Naive thymus-derived CD8-positive, alpha-beta T cell (primary cell): ENCODE measurements around the gene CCNJ. TPM values are rescaled to one million over a fixed set of nuclear protein-coding genes. Genes with fewer than 3 reads are reported as not detected.

Experiments used
- ATAC-seq, 2 donors: fragments of 150-1000 bp; cut with Tn5 transposase in 1 of 2; sonication (Bioruptor Pico), chemical (Tn5 transposase) in 1 of 2; 1 replicate in 1 of 2; 2 replicates in 1 of 2; pipeline ENCODE4 v1.10.0; 2021; ENCODE audit warnings: mild to moderate bottlenecking in 2 of 2, moderate library complexity in 2 of 2
- POLR2A ChIA-PET: fragments of 350-600 bp; sonication (Branson Sonifier 250); formaldehyde crosslinking; loops from one replicate; lab custom pipeline; 2021; ENCODE audit warnings: antibody characterized with exemption; lab: Charles Lee
- DNase-seq, 10 donors: peaks; one replicate each; pipeline versions ENCODE4 v3.0.0 to v3.0.0-alpha.2; 2020 to 2022
- H3K27ac Mint-ChIP-seq, 10 donors: one replicate each; pipeline ENCODE4 v1.8.0; 2020 to 2022; ENCODE audit warnings: mild to moderate bottlenecking in 10 of 10, mixed read lengths in 10 of 10, moderate library complexity in 4 of 10, inconsistent platforms in 1 of 10
- H3K27me3 Mint-ChIP-seq, 5 donors: one replicate each; pipeline ENCODE4 v1.8.0; 2021 to 2022; ENCODE audit warnings: mixed read lengths in 5 of 5
- H3K36me3 Mint-ChIP-seq, 3 donors: one replicate each; pipeline ENCODE4 v1.8.0; 2020 to 2022; ENCODE audit warnings: mixed read lengths in 3 of 3, mild to moderate bottlenecking in 2 of 3, inconsistent platforms in 1 of 3
- H3K4me1 Mint-ChIP-seq, 4 donors: one replicate each; pipeline ENCODE4 v1.8.0; 2021 to 2022; ENCODE audit warnings: mixed read lengths in 4 of 4
- H3K4me3 Mint-ChIP-seq, 10 donors: one replicate each; pipeline ENCODE4 v1.8.0; 2020 to 2022; ENCODE audit warnings: mild to moderate bottlenecking in 10 of 10, mixed read lengths in 10 of 10, moderate library complexity in 6 of 10, inconsistent platforms in 1 of 10
- H3K9me3 Mint-ChIP-seq, 9 donors: one replicate each; pipeline ENCODE4 v1.8.0; 2020 to 2022; ENCODE audit warnings: mixed read lengths in 9 of 9, mild to moderate bottlenecking in 3 of 9, inconsistent platforms in 1 of 9, moderate library complexity in 1 of 9
- microRNA-seq: library from miRNA; unstranded; fragments of <30 nt; microRNA quantifications from one replicate; pipeline ENCODE4 v1.2.0, GENCODE V29; 2022; ENCODE audit warnings: borderline microRNAs expressed
- polyA plus RNA-seq, 3 donors: library from polyadenylated mRNA; unstranded; fragments of 300-500 nt; fragmentation: Illumina TruSeq; gene quantifications; one replicate each; pipeline ENCODE4 v1.2.3, GENCODE V29; 2021
- total RNA-seq, 8 experiments: library from RNA in 2 of 8; stranded (reverse) in 2 of 8; gene quantifications; one replicate each; pipeline ENCODE4 v1.2.3 and lab custom pipeline; 2021 to 2026

The CCNJ gene
- total and polyA plus RNA-seq, 5 experiments from 2014 or later: 0.56 to 8.1 (median 1.8) TPM

- Mint-ChIP-seq H3K36me3 (peaks cover 2 to 24% (median 15%) of the 10 kb centered on the region in 3 donors), H3K27ac (no peak overlapping the region), H3K9me3 (peaks cover 0 to 7% (median 2%) of the 10 kb centered on the region in 9 donors), H3K4me3 (no peak overlapping the region), H3K4me1 (no peaks in the 10 kb centered on the region), H3K27me3 (peaks cover 53 to 98% (median 80%) of the 10 kb centered on the region in 5 donors)
- no peak for DNase-seq
- POLR2A ChIA-PET: interaction anchor here (1.4 kb wide), 1 partner anchor 33 kb away, joined by 6 read pairs; the partner anchor contains the start of gene ZNF518A
- no peak for ATAC-seq
Observed at GRCh38 chr10:96096958-96097357, 53.6 kb downstream of the CCNJ start.

- H3K4me1 Mint-ChIP-seq: no peaks in the 10 kb centered on the region
- H3K9me3 Mint-ChIP-seq: peaks cover 0 to 4% (median 1%) of the 10 kb centered on the region in 9 donors
- no peak overlapping the region for H3K4me3 Mint-ChIP-seq
- DNase-seq (no peak), ATAC-seq (no peak)
- H3K36me3 Mint-ChIP-seq: peaks cover 2 to 18% (median 13%) of the 10 kb centered on the region in 3 donors
- POLR2A ChIA-PET: interaction anchor here (1.4 kb wide), 1 partner anchor 32 kb away, joined by 6 read pairs; the partner anchor contains the start of gene ZNF518A
- no peak overlapping the region for H3K27ac Mint-ChIP-seq
- peaks cover 51 to 98% (median 75%) of the 10 kb centered on the region in 5 donors for H3K27me3 Mint-ChIP-seq
Observed at GRCh38 chr10:96097865-96098264, 54.5 kb downstream of the CCNJ start.

GRCh38 chr10:96107623-96108038 is 64.2 kb downstream of the CCNJ start:
- Mint-ChIP-seq H3K9me3 (peaks cover 0 to 29% (median 14%) of the 10 kb centered on the region in 9 donors), H3K4me3 (no peak overlapping the region), H3K36me3 (peaks cover 3 to 30% (median 21%) of the 10 kb centered on the region in 3 donors), H3K27ac (no peak overlapping the region), H3K27me3 (peaks cover 51 to 78% (median 59%) of the 10 kb centered on the region in 5 donors), H3K4me1 (no peaks in the 10 kb centered on the region)
- no peak for ATAC-seq
- no peak for DNase-seq
- POLR2A ChIA-PET: no interaction called here

Small RNA genes lying within 50 kb of the gene (microRNA-seq; reads per million reads assigned to microRNA genes)
- 30.1 reads per million, percentile 47 among the genes with 10 or more reads in this experiment for gene MIR3157

Other genes starting within 250 kb of the CCNJ start
- gene CC2D2B, start 135.6 kb upstream of the CCNJ start, total RNA-seq: not detected
- gene CC2D2B, start 135.6 kb upstream of the CCNJ start, polyA plus RNA-seq: under 1 TPM in 1 of 3 donors, not detected in 2; 0.36 TPM
- gene ZNF518A, start 86.7 kb downstream of the CCNJ start, total RNA-seq: 10 to 100 TPM; 25.8 to 26.0 TPM
- gene ZNF518A, start 86.7 kb downstream of the CCNJ start, polyA plus RNA-seq: 10 to 100 TPM in 2 of 3 donors, 1 to 10 TPM in 1; 7.6 to 11.2 (median 10.2) TPM
- gene BLNK, start 228.0 kb downstream of the CCNJ start, total RNA-seq: 1 to 10 TPM; 5.2 to 5.6 TPM
- gene BLNK, start 228.0 kb downstream of the CCNJ start, polyA plus RNA-seq: under 1 TPM in 1 of 3 donors, not detected in 2; 0.15 TPM